Muscle of arm (tissue), 12 donors: Measurements from ENCODE around the gene CABLES2. TPM values are rescaled to one million over a fixed set of nuclear protein-coding genes. Genes with fewer than 3 reads are reported as not detected.

Source experiments
- DNase-seq: peaks from one replicate; pipeline ENCODE4 v3.0.0-alpha.2; 2013
- polyA plus RNA-seq, 12 donors: library from polyadenylated mRNA; unstranded; fragments of 120-200 nt; gene quantifications; one replicate each; pipeline ENCODE4 v1.2.1, GENCODE V29; 2013; ENCODE audit not compliant: insufficient read length in 12 of 12

Gene CABLES2
- polyA plus RNA-seq, 12 donors: 4.1 to 10.6 (median 5.1) TPM; not detected in 1

DNA sequence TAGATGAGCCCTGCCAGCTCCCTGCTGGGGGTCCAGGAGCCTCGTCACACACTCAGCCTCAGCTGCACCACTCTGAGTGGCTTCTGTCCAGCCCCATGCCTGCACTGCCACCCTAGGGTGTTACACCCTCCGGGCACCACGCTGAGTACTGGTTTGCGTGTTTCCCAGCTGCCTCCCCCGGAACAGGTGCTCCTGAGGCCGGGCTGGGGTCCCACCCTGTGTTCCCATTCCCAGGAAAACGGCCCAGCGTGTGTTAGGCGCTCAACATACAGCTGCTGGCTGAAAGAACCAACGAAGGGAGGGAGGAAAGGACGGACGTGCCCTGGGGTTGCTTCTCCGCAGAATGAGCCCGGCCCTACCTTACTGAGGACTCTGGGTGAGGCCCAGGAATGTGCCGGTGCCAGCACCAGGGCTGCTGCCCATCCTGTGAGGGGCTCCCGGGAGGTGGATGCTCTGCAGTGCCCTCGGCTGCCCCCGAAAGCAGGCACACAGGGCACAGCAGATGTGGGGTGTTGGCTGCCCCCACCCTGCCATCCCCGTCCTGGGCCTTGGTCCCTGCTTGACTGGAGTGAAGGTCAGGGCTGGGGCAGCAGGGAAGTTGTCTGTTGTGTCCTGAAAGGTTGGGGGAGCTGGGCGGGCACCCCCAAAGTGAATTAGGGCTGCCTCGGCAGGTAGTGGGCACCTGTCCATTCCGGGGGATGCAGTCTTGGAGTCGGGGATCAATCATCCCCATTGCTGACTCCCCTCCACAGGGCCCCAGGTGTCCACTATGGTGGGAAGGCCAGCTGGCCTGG lies 56.3 kb downstream of the CABLES2 start:
- no peak for DNase-seq

DNA sequence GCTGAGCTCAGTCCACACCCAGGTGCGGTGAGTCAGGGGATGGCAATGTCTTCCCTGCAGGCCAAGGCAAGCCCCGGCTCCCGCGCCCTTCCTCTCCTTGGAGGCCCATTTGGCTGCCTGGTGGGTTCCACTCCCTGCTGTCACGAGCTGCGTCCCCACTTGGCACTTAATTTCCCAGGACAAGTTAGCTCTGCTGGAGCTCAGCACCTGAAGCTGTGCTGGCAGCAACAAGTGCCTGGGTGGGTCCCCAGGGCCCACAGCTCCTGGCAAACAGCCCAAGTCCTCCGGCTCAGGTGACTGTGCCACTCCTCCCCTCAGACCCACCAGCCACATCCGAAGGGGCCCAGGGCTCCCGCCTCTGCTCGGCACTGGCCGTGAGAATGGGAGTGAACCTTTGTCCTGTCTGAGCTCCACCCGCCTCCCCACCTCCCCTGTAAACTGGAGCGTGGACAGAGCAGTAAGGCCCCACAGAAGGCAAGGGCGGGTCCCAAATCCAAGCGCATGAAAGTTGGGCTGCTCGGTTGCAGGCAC lies 56.9 kb downstream of the CABLES2 start:
- DNase-seq: no peak

DNA sequence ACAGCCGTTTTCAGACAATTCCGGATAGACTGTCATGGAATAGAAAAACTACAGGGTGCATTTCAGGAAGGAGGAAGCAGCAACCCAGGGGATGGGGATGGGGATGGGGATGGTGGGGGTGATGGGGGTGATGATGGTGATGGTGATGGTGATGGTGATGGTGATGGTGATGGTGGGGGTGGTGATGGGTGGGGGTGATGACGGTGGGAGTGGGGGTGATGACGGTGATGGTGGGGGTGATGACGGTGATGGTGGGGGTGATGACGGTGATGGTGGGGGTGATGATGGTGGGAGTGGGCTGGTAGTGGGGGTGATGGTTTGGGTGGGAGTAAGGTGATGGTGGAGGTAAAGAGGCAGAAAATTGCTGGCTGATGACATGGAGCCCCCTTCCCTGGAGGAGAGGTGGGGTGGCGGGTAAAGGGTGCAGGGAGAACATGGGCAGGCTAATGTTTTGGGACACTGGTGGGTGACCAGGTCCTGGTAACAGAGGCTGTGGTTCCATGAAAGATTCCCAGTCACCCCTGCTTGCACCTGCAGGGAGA lies 57.5 kb downstream of the CABLES2 start:
- DNase-seq: no peak

DNA sequence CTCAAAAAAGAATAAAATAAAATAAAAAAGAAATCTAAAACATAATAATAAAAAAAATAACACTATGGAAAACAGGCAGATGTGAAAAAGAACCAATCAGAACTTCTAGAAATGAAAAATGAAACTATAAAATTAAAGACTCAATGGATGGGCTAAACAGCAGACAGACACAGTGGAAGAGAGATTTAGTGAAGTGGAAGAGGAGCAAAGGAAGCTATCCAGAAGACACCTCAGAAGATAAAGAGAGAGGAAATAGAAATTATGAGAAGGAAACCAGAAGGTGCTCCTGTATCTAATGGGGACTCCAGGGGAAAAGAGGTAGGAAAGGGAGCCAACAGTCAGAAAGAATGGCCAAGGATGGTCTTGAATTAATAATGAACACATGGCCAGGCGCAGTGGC lies 58.5 kb downstream of the CABLES2 start:
- no peak for DNase-seq

DNA sequence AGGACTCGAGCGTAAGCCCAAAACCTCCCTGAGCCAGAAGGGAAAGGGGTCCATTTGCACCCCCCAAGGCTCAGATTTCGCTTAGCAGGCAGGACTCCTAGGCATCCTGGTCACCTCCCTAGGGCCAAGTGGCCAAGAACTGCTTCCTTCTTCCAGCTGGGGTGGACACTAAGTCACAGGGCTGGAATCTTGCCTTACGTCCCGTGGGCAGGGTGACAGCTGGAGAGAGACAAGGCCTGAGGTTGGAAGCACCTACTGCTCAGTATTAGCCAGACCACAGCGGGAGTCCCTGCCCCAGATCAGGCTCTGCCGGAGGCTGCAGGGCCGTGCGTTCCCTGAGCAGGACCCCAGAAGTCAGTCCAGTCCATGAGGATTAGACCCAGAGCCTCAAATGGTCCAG lies 59.6 kb downstream of the CABLES2 start:
- DNase-seq: no peak

DNA sequence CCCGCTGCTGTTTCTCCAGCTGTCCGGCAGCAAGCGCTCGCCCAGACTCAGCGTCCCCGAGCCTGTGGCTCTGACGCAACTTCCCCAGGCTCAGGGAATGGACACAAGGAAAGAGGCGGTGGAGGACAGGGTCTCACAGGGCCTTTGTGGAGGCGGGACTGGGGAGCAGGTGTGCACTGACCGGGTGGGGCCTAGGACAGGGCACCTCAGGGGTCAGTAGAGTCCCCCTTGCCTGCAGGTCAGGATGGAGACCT lies 60.0 kb downstream of the CABLES2 start:
- DNase-seq: no peak

DNA sequence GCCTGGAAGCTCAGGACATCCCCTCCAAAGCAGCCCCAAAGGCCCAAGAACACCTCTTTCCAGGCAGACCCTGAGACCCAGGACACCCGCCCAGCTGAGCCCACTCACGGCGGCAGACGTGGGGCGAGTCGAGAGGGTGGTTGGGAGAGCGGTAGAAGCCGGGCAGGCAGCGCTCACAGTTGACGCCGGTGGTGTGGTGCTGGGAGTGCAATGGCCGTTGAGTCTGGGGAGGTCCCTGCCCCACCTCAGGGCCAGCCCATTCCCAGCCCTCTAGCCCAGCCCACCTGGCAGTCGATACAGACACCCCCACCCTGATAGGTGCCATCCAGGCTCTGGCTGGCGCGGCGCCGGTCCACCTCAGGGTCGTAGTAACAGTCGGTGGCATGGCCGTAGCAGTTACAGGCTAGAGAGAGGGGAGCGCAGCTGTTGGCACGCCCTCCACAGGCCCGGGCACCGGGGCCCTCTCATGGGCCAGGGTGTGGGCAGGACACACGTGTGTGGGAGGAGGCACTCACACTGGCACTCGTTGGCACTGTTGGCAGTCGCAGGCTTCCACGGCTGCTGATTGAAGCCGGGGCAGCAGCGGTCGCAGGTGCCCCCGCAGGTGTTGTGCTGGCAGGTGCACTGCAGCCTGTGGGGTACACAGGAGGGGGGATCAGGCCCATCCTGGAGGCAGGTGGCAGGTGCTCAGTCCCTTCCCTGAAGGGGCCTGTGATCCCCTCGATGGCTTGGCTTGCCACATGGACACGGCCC lies 60.5 kb downstream of the CABLES2 start:
- DNase-seq: no peak

DNA sequence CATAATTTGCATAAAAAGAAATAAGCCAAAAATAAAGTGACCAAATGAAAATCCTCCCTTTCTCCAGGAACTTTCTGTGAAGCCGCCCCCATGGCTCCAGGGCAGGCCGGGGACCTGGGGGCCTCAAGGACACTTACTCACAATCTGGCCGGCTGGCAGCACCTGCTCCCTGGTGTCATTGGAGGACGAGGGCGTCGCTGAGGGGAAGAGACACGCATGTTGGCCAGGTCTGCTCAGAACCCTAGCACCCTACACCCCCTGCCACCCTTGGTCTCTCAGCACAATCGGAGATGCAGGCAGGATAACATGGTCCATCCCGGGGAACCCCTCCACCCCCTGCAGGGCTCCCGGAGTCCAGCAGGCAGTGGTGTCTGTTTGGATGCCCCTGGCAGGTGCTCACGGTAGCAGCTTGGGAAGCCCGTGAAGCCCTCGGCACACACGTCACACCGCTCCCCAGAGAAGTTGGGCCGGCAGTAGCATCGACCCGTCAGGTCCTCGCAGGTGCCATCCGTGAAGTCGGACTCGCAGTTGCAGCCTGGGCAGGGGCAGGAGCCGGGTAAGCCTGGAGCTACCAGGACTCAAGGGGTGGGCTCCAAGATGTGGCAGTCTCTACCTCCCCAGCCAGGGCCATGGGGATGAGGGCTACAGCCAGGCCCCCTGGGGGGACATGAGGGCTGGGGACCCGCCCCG lies 61.3 kb downstream of the CABLES2 start:
- DNase-seq: no peak

DNA sequence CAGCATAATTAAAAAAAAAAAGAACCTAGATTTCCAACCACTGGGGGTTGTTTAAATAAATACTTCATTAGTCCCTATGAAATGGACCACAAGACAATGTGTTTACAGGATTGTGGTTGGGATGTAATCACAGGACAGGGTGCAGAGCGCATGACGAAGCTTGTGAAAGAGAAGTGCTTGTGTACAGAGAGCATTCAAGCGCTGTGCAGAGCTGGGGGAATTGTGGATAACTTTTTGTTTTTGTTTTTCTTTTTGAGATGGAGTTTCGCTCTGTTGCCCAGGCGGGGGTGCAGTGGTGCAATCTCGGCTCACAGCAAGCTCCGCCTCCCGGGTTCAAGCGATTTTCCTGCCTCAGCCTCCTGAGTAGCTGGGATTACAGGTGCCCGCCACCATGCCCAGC lies 62.3 kb downstream of the CABLES2 start:
- DNase-seq: no peak

DNA sequence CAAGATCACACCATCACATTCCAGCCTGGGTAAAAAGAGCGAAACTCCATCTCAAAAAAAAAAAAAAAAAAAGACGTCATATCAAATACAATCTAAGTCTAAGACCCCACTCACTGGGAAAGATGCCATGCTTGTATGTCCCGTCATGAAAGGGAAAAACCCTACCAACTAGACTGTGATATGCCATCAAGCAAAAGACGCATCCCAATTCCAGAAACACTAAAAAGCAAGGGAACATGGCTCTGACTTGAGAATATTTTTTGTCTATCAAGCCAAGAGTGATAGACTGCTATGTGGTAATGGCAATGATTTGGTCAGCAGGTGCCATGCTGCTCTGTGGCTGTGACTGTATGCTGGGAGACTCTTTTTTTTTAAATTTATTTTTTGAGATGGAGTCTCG lies 63.0 kb downstream of the CABLES2 start:
- DNase-seq: no peak

DNA sequence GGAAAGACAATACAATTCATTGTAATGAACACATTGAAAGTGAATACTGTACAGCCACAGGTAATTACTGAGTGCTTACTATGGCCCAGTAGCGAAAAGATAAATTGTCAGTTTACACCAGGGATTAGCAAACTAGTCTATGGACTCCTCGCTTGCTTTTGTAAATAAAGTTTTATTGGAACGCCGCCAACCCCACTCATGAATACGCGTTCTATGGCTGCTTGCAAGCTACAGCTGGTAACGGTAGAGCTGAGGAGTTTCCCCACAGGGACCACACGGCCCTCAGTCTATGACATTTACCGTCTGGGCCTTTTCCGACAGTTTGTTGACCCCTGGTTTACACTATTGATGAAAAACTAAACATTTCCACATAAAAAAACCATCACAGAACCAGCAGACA lies 64.2 kb downstream of the CABLES2 start:
- DNase-seq: no peak

DNA sequence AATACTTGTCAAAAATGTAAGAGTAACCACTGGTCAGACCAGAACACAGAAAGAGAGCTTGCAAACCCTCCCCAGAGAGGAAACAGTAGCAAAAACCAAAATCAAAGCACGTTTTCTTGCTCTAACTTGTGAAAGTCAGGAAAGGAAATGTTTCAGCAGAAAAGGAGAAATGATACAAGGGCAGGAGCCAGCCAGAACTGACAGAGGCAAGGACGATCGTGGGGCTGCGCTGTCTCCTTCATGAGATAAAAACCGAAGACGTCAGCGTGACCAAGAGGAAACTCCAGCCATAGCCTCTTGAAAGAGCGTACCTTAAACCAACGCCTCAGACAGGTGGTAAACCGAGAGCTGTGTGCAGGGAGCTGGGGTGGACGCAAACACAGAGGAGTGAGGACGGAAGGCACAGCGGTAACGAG lies 67.4 kb downstream of the CABLES2 start:
- no peak for DNase-seq

Other genes with a start within 250 kb of the CABLES2 start
- gene MTG2, start 224.3 kb downstream of the CABLES2 start, polyA plus RNA-seq: 10 to 100 TPM in 11 of 12 donors, not detected in 1; 22.7 to 56.3 (median 26.8) TPM
- gene HRH3, start 187.0 kb downstream of the CABLES2 start, polyA plus RNA-seq: 1 to 10 TPM in 5 of 12 donors, under 1 TPM in 4, not detected in 3; 0.21 to 2.5 (median 1.3) TPM
- 10 to 100 TPM in 11 of 12 donors, not detected in 1; 24.1 to 43.3 (median 30.6) TPM for gene OSBPL2, start 168.8 kb downstream of the CABLES2 start, polyA plus RNA-seq
- 10 to 100 TPM in 11 of 12 donors, not detected in 1; 37.5 to 62.4 (median 46.7) TPM for gene ADRM1, start 104.3 kb downstream of the CABLES2 start, polyA plus RNA-seq
- gene LAMA5, start 40.0 kb downstream of the CABLES2 start, polyA plus RNA-seq: 100 to 1,000 TPM in 2 of 12 donors, 10 to 100 TPM in 10; 43.3 to 663 (median 58.4) TPM
- 1,000 to 10,000 TPM in 8 of 12 donors, 100 to 1,000 TPM in 3, not detected in 1; 692 to 1,144 (median 1,032) TPM for gene RPS21, start 20.2 kb downstream of the CABLES2 start, polyA plus RNA-seq
- gene RBBP8NL, start 20.3 kb upstream of the CABLES2 start, polyA plus RNA-seq: 1 to 10 TPM in 1 of 12 donors, under 1 TPM in 2, not detected in 9; 0.20 to 2.8 (median 0.68) TPM
- gene GATA5, start 68.7 kb upstream of the CABLES2 start, polyA plus RNA-seq: under 1 TPM in 6 of 12 donors, not detected in 6; 0.06 to 0.25 (median 0.09) TPM
- 1 to 10 TPM in 2 of 12 donors, under 1 TPM in 8, not detected in 2; 0.34 to 2.1 (median 0.60) TPM for gene SLCO4A1, start 235.2 kb upstream of the CABLES2 start, polyA plus RNA-seq